GM12878 (cell line): ENCODE results near the gene ZFHX2. TPM values are rescaled to one million over a fixed set of nuclear protein-coding genes. Genes with fewer than 3 reads are reported as not detected.

Source experiments
- ATAC-seq: fragments of 200-7000 bp; cut with Tn5 transposase; 3 replicates; pipeline ENCODE4 v1.9.1; 2020; ENCODE audit warnings: mild to moderate bottlenecking, moderate library complexity
- BruUV-seq: library from RNA; stranded (reverse); fragments of 400-500 nt; replicated peaks from 2 replicates; lab custom pipeline; 2021; lab: Mats Ljungman, UMichigan
- CTCF ChIA-PET: fragments of 300-600 bp; sonication (Branson Sonifier 250); formaldehyde crosslinking; extraction: SDS; loops from one replicate; lab custom pipeline; 2021; ENCODE audit warnings: inconsistent platforms; lab: Yijun Ruan, JAX
- POLR2A ChIA-PET: fragments of 350-600 bp; formaldehyde crosslinking; extraction: SDS; loops from one replicate; lab custom pipeline; 2021; ENCODE audit warnings: inconsistent platforms; lab: Charles Lee
- RAD21 ChIA-PET: fragments of 300-600 bp; sonication (Branson Sonifier 250); formaldehyde crosslinking; loops from one replicate; lab custom pipeline; 2023; ENCODE audit warnings: antibody characterized with exemption; ENCODE audit not compliant: unreplicated experiment; lab: Charles Lee
- SMC1A ChIA-PET: fragments of 300-600 bp; sonication (Branson Sonifier 250); formaldehyde crosslinking; loops from one replicate; lab custom pipeline; 2023; ENCODE audit not compliant: unreplicated experiment, uncharacterized antibody; lab: Charles Lee
- DNase-seq: peaks from one replicate; pipeline ENCODE4 v3.0.0-alpha.2; 2011; ENCODE audit warnings: low read depth, low spot score
- FAIRE-seq: peaks from 3 replicates; lab custom pipeline; 2011; peaks lifted over from hg19 to GRCh38; lab: Jason Lieb, UNC
- H2AFZ ChIP-seq: 2 replicates; pipeline ENCODE4 v1.6.0; 2011; ENCODE audit warnings: low read depth, low read length, control low read depth; ENCODE audit not compliant: control insufficient read depth
- H3K27ac ChIP-seq: 2 replicates; pipeline ENCODE4 v1.5.1; 2011; ENCODE audit warnings: control low read depth; ENCODE audit not compliant: control insufficient read depth, insufficient read depth
- H3K27me3 ChIP-seq, 2 experiments: replicated peaks in 1 of 2; 2 replicates each; pipeline versions ENCODE4 v1.6.0 to v1.6.1; 2011; ENCODE audit warnings: low read length in 1 of 2; ENCODE audit not compliant: control insufficient read depth in 2 of 2, insufficient read depth in 2 of 2
- H3K36me3 ChIP-seq, 2 experiments: 2 replicates each; pipeline ENCODE4 v1.5.1; 2011; ENCODE audit warnings: low read length in 1 of 2; ENCODE audit not compliant: control insufficient read depth in 2 of 2, insufficient read depth in 2 of 2
- H3K4me1 ChIP-seq: 2 replicates; pipeline ENCODE4 v1.6.1; 2011; ENCODE audit warnings: mild to moderate bottlenecking, low read length, moderate library complexity, mixed read lengths; ENCODE audit not compliant: control insufficient read depth, insufficient read depth
- H3K4me2 ChIP-seq: 2 replicates; pipeline ENCODE4 v1.6.0; 2011; ENCODE audit warnings: control low read depth; ENCODE audit not compliant: control insufficient read depth, insufficient read depth
- H3K4me3 ChIP-seq: fragments of 200-600 bp; sonication (generic); 2 replicates; pipeline ENCODE4 v1.5.1; 2016
- H3K79me2 ChIP-seq: 2 replicates; pipeline ENCODE4 v1.6.0; 2011; ENCODE audit warnings: low read length; ENCODE audit not compliant: control insufficient read depth, insufficient read depth
- H3K9ac ChIP-seq: 2 replicates; pipeline ENCODE4 v1.8.0; 2011; ENCODE audit warnings: low read length, control low read depth, mixed read lengths; ENCODE audit not compliant: control insufficient read depth, insufficient read depth
- H3K9me3 ChIP-seq: replicated peaks from 3 replicates; pipeline ENCODE4 v1.5.1; 2011; ENCODE audit warnings: mild to moderate bottlenecking, low read length; ENCODE audit not compliant: control insufficient read depth, insufficient read depth
- H4K20me1 ChIP-seq: 2 replicates; pipeline ENCODE4 v1.6.0; 2011; ENCODE audit not compliant: control insufficient read depth, insufficient read depth
- ASH2L ChIP-seq: fragments of 300-600, 200-600 bp; sonication (generic); IDR thresholded peaks from 2 replicates; pipeline ENCODE4 v1.6.1; 2017; ENCODE audit warnings: low read depth, mild to moderate bottlenecking, borderline replicate concordance
- BHLHE40 ChIP-seq, 2 experiments: fragments of 450-650 bp in 1 of 2; IDR thresholded peaks; 2 replicates each; pipeline ENCODE4 v1.6.1; 2011 to 2017; ENCODE audit warnings: low read depth in 2 of 2, borderline replicate concordance in 1 of 2, improper control_type of control experiment in 1 of 2, low read length in 1 of 2, mild to moderate bottlenecking in 1 of 2
- CBFB ChIP-seq: IDR thresholded peaks from 2 replicates; pipeline ENCODE4 v1.6.1; 2016; ENCODE audit warnings: antibody characterized with exemption, low read depth
- E2F8 ChIP-seq: fragments of 450-650 bp; IDR thresholded peaks from 2 replicates; pipeline ENCODE4 v1.6.1; 2018; ENCODE audit warnings: mild to moderate bottlenecking, low read depth, moderate library complexity; ENCODE audit not compliant: partially characterized antibody
- FOS ChIP-seq: IDR thresholded peaks from 3 replicates; pipeline ENCODE4 v1.6.1; 2011; ENCODE audit warnings: borderline replicate concordance; ENCODE audit not compliant: insufficient read length; ENCODE audit errors: extremely low read depth
- MEF2B ChIP-seq: fragments of 450-650 bp; IDR thresholded peaks from 2 replicates; pipeline ENCODE4 v1.6.1; 2018; ENCODE audit warnings: mild to moderate bottlenecking, moderate library complexity; ENCODE audit not compliant: partially characterized antibody, poor library complexity, severe bottlenecking
- NFYA ChIP-seq: IDR thresholded peaks from 2 replicates; pipeline ENCODE4 v1.6.1; 2011; ENCODE audit warnings: low read depth, mild to moderate bottlenecking, low read length, improper control_type of control experiment, borderline replicate concordance
- SKIL ChIP-seq: fragments of 450-650 bp; IDR thresholded peaks from 2 replicates; pipeline ENCODE4 v1.6.1; 2017; ENCODE audit warnings: mild to moderate bottlenecking, low read depth, inconsistent platforms; ENCODE audit not compliant: poor library complexity, severe bottlenecking
- SREBF2 ChIP-seq: IDR thresholded peaks from 2 replicates; pipeline ENCODE4 v1.6.1; 2012; ENCODE audit warnings: mild to moderate bottlenecking, low read length
- SUPT20H ChIP-seq: IDR thresholded peaks from 2 replicates; pipeline ENCODE4 v1.6.1; 2011; ENCODE audit warnings: low read depth, mild to moderate bottlenecking, low read length, moderate library complexity, borderline replicate concordance; ENCODE audit not compliant: control insufficient read depth
- ZSCAN29 ChIP-seq: fragments of 450-650 bp; IDR thresholded peaks from 2 replicates; pipeline ENCODE4 v1.6.1; 2017; ENCODE audit warnings: mild to moderate bottlenecking, moderate library complexity
- WGBS: methylation state at CpG from one replicate; pipeline ENCODE4 v1.1.6; 2016; ENCODE audit warnings: low lambda C conversion rate; ENCODE audit not compliant: insufficient replicate concordance, insufficient coverage; ENCODE audit errors: missing lambda C conversion rate; 5-methylcytosine and 5-hydroxymethylcytosine counted together
- in situ Hi-C: fragments of 300-500 bp; cut with MboI; formaldehyde crosslinking; loops from 9 replicates; pipeline ENCODE4 v1.14.3; 2018; ENCODE audit warnings: mixed read lengths
- intact Hi-C: fragments of 100-400 bp; cut with micrococcal nuclease; formaldehyde crosslinking; loops from one replicate; pipeline ENCODE4 v1.14.2; 2022; ENCODE audit not compliant: unreplicated experiment
- polyA plus RNA-seq, 11 experiments: library from polyadenylated mRNA; depleted of rRNA in 4 of 11; unstranded in 6 of 11; stranded (reverse) in 5 of 11; fragments of >200 nt; fragmentation: Nextera tagmentation in 4 of 11; fragmentation: Illumina TruSeq in 1 of 11; extraction: Ambion mirVana in 4 of 11; extraction: Trizol in 1 of 11; gene quantifications; 1 replicate in 1 of 11; 2 replicates in 10 of 11; pipeline versions ENCODE4 v1.2.1 to v1.2.3, GENCODE V29; 2011 to 2016; ENCODE audit warnings: inconsistent platforms in 2 of 11, missing spikeins in 2 of 11, low read depth in 1 of 11
- total RNA-seq, 4 experiments: library from RNA; depleted of rRNA in 3 of 4; stranded (reverse); fragments of >200 nt in 3 of 4; fragmentation: Illumina TruSeq in 1 of 4; extraction: Trizol in 1 of 4; gene quantifications; 2 replicates each; pipeline versions ENCODE4 v1.2.1 to v1.2.3, GENCODE V29; 2013 to 2021

The ZFHX2 gene
- total and polyA plus RNA-seq, 10 of the 15 experiments (the other 5 are each of a cell fraction or from before 2014, with no cell fraction given), result 0.27 to 2.2 (median 0.55) TPM

GRCh38 chr14:23485326-23485725 is 66.2 kb downstream of the ZFHX2 start:
- Histone ChIP-seq H3K27ac (no peak overlapping the region), H3K27me3 (no peaks in the 10 kb centered on the region), H2AFZ (no peak overlapping the region), H3K9me3 (no peaks in the 10 kb centered on the region), H3K4me1 (no peaks in the 10 kb centered on the region)
- no TSS peak for BruUV-seq
- FAIRE-seq, result no peak
- RAD21 ChIA-PET, result interaction anchor here (1.4 to 1.5 kb wide), 2 partner anchors 26 to 73 kb away, joined by 3 read pairs; no protein-coding TSS in a partner anchor
- no peak for DNase-seq
- in situ Hi-C loops, result no loop called here
- no peak for ATAC-seq
- no peak for TF ChIP-seq MEF2B
- TF ChIP-seq FOS, result no peak
- TF ChIP-seq SUPT20H, result no peak
- no peak for TF ChIP-seq NFYA
- TF ChIP-seq CBFB, result no peak
- no peak for TF ChIP-seq ASH2L
- TF ChIP-seq BHLHE40 (IDR thresholded peaks at IDR 0.05; ENCODE audit: borderline replicate concordance in 1 of 2, low read depth in 2 of 2, low read length in 1 of 2), result no peak
- no peak for TF ChIP-seq SKIL
- no peak for TF ChIP-seq E2F8
- no peak for TF ChIP-seq ZSCAN29
- no peak for TF ChIP-seq SREBF2
- TF ChIP-seq, all 136 proteins: peak for 0
- POLR2A ChIA-PET, result no interaction called here
- no peak overlapping the region for H3K9ac ChIP-seq
- H4K20me1 ChIP-seq, result no peaks in the 10 kb centered on the region
- intact Hi-C loops, result no loop called here
- WGBS, result 69% methylated on average over 4 of the region's 4 CpGs
- H3K4me3 ChIP-seq, result no peak overlapping the region
- H3K79me2 ChIP-seq, result no peaks in the 10 kb centered on the region
- peaks cover 0 to 4% of the 10 kb centered on the region in 2 experiments; a peak in 1 of 4 replicates for H3K36me3 ChIP-seq
- CTCF ChIA-PET, result interaction anchor here (0.9 to 14.1 kb wide), 7 partner anchors 11 to 941 kb away, joined by 3 to 436 read pairs (median 4); partner anchors contain the start of gene THTPA
- no peak overlapping the region for H3K4me2 ChIP-seq
- SMC1A ChIA-PET, result interaction anchor here (1.4 to 1.8 kb wide), 4 partner anchors 10 to 73 kb away, joined by 3 to 5 read pairs (median 4); no protein-coding TSS in a partner anchor
